CD4-positive, alpha-beta T cell treated with Interleukin-17A for 1 hour (primary cell): ENCODE results near the gene TBP.
A peak's percentile ranks its signal among the peaks of the same experiment; 100 is the strongest.
"Not testable (repeated sequence)": the region's sequence is repeated elsewhere in the genome, so short reads cannot be mapped to it uniquely, and the experiment has no call there.

Experiments used
- DNase-seq: peaks from one replicate; pipeline ENCODE4 v3.0.0-alpha.2; 2020

Gene TBP

DNA sequence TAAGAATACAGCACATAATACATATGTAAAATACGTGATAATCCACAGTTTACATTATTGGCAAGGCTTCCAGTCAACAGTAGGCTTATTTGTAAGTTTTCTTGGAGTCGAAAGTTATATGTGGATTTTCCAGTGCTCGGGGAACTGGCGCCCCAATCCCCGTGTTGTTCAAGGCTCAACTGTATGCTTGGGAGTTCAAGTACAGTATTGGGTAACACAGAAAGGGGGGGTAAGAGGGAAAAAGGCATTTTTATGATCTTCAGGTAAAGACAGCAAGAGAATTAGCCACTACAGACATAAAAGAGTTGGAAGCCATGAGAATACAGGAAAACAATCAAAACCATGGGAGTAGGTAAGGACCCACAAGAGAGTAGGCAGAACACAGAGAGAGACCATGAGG lies 17.5 kb upstream of the TBP start:
- no peak for DNase-seq

DNA sequence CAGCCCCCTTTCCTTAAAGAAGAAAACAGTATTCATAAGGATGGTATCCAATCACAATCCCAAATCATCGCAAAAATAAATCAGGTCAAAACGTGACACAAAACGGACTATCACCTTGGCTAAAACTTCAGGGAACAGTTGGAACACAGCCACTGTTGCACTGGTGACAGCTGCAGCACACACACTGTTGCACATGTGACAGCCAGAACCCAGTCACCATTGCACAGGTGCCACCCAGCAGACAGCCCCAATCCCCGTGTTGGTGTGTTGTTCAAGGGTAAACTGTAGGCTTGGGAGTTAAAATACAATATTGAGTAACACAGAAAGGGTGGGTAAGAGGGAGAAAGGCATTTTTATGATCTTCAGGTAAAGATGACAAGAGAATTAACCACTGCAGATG lies 16.8 kb upstream of the TBP start:
- no peak for DNase-seq

DNA sequence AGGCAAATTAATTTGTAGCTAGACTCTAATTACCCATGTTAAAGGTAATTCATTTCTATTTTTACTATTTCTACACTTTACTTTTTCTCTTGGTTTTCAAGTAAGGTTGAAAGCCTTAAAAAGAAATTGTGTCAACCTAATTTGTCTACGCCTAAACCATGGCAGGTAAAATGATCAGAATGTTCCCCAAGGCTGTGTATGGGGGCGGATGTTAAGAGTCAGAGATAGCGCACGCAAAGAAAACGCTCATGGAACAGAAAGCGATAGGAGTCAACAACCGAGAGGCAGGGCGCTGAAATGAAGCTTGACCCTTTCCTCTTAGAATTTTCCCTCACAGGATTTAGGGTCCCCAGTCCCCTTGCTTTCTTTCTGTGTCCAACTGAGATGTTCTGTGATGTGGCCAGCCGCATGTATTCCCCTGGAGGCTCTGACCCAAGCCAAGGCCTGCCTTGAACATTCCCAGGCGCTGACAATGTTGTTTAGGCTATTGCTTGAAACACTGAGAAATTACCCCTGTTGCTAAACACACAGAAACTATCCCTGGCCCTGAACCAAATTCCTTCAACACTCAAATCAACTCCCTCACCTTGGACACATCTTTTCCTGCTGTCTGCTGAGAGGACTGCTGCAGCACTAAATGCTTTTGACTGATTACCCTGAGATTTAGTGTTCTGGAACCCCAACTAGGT lies 12.0 kb upstream of the TBP start:
- no peak for DNase-seq

DNA sequence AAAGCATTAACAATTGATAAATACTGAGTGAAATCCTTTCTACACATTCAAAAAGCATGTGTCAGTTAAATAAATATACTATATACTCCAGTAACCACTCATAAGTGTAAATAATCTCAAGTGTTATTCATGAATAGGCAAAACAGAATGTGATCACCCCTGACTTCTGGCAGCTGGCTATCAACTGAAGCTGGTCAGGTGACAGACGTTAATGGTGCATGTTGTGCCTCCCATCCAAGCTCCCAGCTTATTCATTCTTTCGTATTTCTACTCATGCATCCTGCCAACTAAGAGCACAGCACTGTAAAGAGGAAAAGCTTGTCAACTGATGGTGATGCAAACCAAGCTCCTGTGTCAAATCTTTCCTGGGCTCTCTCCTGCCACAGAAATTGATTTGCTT lies 8.8 kb upstream of the TBP start:
- no peak for DNase-seq

DNA sequence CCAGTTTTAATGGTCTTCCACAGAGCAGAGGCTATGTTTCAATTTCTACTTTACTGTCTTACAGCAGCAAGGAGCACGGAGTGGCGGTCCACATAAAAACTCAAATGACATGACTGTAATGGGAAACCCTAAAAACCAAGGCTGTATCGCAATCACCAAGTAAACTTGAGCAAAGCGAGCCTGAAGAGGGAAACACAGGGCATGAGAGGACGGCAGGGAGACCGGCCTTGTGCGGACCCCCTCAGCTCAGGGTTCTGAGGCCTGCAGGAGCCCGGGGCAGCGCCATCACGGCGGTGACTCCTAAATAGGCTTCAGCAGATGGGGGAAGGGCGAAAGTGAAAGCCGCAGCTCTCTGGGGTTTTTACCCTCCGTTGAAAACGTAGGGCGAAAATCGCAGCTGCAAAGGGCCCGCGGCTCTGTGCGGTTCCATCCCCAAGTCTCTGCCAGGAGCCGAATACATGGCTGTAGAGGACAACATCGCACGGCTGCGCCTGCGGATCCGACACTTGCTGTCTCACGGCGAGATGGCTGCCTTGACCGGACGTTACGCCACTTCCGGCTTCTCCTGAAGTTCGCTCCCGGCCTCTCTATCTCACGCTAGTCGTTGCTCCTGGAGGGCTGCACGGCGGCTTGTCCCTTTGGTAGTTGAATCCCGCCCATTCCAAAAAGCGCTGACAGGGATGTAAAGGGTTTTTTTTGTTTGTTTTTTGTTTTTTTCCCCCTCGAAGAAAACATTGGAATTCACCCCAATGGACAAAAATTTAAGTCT lies 1.2 kb upstream of the TBP start, which contains the start of gene PSMB1:
Gene PSMB1, minus strand, starts transcription at position 543 of the 769 bp plus-strand sequence. Its CDS starts 65 bp downstream, at position 478.
- peak; percentile 88 for DNase-seq

DNA sequence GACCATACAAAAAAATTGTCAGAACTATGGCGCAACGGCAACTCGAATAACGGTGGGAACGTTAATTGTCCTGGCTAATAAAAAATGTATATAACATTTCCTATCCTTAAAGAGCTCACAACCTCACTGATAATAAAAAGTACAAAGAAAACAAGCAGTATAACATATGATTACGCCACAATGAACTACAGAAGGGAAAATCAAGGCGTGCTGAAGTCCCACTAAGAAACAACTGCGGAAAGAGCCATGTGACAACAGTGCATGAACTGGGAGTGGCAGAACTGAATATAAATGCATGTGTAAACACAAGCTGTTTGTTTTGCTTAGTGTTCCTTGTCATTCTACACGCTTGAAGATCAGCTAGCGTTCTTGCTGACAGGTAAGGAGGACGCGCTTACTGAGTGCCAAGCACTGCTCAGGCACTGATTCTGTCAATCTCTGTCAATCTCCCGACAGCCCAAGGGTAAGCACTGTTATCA lies 596 bp upstream of the TBP start:
- DNase-seq = no peak

DNA sequence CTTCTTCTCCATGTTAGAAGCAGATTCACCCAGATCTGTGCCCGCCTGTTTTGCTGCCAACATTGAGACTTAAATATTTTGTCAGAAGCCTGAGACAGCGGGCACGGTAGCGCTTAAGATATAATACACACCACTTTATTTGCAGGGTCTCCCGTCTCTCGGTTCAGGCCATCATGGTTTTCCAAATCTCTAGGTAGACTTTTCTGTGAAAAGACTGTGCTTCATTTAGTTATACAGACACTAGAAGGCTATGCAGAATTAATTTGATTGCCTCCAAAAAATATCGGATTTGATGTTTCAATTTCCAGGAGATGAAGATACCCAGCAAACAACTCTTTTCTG lies 598 bp downstream of the TBP start:
- no peak for DNase-seq

DNA sequence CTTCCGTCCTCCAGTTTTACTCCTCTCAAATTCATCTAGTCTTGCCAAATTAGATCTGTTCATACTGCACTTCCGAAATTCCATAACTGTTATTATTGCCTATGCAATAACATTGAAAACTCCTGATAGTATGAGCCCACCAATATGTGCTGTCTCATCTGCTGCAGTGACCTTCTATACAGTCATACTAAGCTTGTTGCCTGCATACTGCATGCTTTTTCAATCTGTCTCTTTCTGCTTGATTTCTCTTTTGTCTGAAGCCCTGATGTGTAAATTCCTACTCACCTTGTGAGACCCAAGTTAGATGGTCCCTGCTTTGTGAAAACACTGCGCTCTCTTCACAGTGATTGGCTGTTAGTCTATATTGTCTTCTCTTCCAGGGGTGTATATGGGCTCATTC lies 1.1 kb downstream of the TBP start:
- DNase-seq = no peak

DNA sequence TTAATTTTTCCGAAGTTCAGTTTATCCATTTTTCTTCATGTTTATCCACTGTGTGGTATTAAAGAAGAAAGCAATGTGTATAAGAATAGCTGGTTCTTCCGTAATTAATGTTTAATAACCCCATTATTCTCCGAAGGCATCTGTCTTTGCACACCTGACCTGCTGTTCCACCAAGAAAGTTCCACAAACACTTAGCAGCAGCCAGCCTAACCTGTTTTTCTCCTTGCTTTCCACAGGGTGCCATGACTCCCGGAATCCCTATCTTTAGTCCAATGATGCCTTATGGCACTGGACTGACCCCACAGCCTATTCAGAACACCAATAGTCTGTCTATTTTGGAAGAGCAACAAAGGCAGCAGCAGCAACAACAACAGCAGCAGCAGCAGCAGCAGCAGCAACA lies 7.4 kb downstream of the TBP start:
- DNase-seq = no peak

DNA sequence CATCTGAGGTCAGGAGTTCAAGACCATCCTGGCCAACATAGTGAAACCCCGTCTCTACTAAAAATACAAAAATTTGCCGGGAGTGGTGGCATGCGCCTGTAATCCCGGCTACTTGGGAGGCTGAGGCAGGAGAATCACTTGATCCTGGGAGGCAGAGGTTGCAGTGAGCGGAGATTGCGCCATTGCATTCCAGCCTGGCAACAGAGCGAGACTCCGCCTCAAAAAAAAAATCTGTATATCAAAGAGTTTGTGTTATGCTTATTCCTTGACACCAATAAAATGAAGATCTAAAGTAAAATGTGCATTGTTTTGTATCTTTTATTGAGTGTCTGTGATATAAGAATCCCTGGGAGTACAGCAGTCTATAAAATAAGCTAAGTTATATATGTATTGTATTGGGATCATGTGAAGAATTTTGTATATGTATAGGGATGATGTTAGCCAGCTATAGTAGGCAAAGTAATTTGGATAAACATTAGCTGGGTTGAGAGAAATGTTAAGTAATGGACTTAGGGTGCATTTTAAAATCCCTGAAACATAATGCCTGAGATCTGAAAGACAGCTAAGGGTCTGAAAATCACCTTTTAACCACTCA lies 10.9 kb downstream of the TBP start:
- DNase-seq = no peak

DNA sequence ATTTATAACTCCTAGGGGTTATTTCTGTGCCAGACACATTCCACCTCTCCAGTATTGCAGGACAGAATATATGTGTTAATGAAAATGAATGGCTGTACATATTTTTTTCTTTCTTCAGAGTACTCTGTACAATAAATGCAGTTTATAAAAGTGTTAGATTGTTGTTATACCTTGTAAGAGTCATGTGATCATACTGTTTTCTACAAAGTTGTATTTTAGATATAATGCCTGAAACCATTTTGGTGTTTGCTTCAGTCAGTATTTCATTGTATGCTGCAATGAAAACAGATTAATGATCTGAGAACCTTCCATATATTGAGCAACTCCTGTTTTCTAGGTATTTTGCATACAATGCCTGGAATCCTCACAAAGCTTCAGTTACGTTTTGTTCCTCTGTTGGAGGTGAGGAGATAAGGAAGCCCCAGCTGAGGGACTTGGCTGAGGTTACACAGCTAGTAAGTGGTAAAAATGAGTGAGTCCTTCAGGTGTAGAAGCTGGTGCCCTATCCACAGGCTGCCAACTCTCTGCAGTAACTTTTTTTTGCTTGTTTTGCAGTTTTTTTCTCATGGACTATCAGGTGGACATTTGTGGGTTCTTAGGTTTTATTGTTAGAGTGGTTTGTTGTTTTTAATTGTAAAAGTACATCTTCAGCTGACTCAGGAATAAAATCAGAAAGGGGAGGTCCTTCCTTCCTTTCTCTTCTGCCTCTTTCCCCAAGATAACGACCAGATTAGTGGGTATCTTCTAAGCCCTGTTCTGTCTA lies 18.7 kb downstream of the TBP start:
- no peak for DNase-seq

DNA sequence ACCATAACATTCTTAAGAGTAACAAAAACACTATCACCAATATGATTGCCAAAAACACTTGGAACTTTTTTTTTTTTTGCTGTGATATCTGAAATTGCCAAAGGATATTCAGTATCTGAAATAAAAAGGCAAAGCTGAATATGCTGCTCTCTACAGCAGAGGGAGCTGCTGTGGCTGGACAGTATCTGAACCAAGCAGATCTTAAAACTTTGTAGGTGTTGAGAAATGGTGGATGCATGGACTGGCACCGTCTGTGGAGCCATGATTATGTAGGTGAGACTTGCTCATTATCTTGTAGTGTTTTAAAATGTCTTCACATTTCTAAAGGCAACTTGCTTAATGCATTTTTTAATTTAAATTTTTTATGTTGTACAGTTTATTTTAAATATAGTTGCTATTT lies 21.1 kb downstream of the TBP start:
- no peak for DNase-seq

DNA sequence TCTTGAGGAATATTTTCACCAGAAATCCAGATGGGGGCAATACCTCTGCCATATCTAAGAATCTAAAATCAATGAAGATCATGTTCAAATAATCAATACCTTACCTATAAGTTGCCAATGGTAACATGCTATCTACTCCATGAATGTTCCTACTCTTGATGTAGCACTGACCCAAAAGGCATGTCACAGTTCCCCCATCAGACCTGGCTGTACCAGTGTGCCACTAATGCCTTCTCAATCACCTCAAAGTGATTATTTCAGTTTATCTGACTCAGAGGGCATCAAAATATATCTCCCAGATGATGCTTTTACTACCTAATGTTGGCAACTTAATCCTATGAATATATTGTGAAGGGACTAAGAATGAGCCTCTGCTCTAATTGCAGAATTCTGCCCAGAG lies 24.7 kb downstream of the TBP start:
- no peak for DNase-seq

DNA sequence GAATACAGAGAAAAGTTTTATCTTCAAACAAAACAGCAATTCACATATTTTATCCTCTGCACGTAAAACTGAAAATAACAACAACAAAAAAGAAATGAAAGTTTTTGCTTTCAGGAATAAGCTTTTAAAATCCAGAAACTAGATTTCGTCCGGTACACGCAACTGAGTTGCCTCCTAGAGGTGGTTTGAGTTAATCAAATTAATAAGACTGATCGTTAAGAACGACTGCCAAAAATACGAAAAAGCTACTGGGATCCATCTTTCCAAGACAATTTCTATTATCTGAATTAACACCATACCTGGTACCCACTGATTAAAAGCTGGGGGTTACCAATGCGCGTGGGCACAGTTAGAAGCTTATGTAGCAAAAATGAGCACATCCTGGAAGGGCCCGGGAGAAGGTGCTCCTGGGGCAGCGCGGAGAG lies 29.6 kb downstream of the TBP start:
- no peak for DNase-seq

DNA sequence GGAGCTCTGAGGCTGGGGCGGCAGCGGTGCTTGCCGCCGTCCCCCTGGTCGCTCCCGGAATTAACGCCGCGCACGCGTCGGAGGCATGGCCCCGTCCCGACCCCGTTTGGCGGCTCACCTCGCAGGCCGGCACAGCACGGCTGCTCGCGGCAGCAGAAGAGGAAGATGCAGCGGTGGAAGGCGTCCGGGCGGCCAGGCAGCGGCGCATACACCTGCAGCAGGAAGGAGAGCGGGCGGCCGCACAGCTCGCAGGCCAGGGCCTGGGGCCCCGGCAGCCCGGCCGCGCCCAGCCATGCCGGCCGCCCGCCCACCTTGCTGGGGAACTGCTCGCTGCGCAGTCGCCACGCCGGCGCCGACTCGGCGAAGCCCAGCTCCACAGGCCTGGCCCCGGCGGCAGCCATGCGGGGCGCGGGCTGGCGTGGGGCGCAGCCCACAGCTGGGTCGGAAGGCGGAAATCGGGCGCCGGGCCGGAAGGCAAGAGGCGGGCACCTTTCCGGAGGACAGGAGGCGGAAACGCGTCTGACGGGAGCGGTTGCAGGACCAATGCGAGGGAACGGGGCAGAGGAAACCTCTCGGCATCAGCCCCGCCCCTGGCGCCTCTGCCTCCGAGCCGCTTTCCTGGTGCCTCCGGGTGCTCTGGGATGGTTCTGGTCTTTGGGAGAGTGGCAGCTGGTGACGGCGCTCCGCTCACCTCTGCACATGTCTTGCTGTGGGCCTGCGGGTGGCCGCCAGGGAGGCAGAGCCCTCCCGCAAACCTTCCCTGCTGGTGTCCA lies 30.2 kb downstream of the TBP start, which contains the start of gene PDCD2:
Gene PDCD2, minus strand, starts transcription at position 457 of the 773 bp plus-strand sequence. Its CDS starts 56 bp downstream, at position 401.
- DNase-seq = peak; percentile 91

DNA sequence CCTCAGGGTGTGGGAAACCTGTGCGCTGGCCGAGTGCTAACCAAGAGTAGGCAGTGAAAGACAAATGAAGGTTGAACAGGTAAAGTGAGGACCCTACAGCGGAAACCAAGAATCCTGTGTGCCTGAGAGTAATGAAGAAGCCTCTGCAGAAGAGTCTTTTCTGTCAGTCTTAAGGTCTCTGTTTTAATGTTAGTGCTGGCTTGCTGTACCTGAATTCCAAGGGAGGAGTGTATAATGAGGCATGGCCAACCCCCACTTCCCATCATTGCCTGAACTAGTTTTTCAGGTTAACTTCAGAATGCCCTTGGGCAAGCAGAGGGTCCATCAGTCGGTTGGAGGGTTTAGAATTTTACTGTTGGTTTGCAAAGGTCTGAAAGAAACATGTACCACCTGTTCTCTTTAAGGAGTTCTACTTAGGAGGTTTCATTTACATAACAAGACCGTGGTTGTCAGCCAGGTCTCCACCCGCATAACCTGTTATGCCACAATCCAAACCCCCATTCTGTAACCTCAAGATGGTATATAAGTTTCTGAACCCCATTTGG lies 30.9 kb downstream of the TBP start:
- DNase-seq = no peak

DNA sequence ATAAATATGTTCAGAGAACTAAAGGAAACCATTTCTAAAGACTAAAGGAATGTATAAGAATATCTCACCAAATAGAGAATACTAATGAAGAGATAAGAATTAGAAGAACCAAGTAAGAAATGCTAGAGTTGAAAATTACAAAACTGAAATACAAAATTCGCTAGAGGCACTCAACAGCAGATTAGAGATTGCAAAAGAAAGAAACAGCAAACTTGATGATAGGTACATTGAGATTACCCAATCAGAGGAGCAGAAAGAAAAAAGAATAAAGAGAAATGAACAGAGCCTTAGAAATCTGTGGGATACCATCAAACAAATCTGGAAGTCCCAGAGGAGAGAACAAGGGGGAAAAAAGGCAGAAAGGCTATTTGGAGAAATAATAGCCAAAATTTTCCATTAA lies 36.6 kb downstream of the TBP start:
- no peak for DNase-seq

DNA sequence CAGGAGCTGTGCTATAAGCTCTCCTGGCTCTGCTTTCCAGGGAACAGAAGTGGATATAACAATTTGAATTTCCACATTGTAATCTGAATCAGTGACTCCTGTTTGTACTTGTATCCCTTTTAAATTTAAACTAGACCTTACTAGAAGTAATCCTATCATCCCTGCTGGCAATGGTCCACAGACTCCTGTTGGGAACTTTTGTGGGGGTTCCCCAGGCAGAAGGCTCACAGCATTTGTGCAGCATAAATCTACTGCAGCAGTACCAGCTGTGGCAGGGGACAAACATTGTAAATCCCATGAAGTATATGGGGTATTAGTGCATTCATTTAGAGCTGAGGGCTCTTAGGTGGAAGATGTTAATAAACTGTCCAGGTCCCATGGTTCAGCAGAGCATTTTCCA lies 42.3 kb downstream of the TBP start:
- no peak for DNase-seq

DNA sequence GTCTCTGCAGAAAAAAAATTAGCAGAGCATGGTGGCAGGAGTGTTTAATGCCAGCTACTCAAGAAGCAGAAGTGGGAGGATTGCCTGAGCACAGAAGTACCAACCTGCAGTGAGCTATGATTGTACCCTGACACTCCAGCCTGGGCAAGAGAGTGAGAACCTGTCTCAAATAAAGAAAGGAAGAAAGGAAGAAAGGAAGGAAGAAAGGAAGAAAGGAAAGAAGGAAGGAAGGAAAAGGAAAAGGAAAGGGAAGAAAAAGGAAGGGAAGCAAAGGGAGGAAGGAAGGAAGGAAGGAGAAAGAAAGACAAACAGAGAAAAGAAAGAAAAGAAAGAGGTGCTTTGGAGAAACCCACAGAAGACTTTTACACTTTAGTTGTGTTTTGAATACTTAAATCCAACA lies 43.1 kb downstream of the TBP start:
- no peak for DNase-seq

DNA sequence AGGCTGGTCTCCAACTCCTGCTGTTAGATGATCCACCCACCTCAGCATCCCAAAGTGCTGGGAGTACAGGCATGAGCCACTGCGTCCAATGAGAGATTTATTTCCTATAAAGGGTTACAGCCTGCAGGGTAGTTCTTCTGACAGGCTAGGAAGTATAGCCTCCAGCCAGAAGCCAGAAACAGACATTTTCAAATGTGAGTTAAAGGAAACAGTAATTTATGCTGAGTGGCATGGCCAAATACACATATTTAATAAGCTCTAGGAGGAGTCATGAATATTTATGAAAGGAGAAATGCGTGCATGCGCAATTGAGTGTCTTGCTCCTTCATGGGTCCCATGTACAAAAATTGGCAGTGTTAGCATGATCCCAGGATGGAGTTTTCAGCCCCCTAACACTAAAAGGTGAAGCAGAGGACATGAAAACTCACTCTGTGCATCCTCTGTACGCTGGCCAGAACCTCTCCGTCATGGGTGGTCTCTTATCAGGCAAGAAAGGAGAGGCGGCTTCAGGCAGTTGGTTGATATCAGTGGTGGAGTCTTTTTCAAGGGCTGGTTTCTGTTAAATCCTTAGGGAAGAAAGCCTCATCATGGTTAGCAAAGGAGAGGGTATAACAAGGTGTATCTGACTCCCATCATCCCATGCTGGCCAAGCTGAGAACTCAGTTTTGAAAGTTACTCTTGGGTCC lies 51.5 kb downstream of the TBP start:
- no peak for DNase-seq

DNA sequence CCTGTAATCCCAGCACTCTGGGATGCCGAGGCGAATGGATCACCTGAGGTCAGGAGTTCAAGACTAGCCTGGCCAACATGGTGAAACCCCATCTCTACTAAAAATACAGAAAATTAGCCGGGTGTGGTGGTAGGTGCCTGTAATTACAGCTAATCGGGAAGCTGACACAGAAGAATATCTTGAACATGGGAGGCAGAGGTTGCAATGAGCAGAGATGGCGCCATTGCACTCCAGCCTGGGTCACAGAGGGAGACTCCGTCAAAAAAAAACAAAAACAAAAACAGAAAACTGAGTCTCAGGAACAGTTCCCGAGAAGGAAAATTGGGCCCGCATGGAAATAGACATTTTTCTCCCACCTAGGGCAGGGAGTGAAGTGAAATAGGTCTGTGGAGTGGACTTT lies 55.1 kb downstream of the TBP start:
- DNase-seq = not testable (repeated sequence)
